Left forelimb (tissue), 1 donor: ENCODE data around the gene RFXANK.
"Not testable (repeated sequence)": the region's sequence is repeated elsewhere in the genome, so short reads cannot be mapped to it uniquely, and the experiment has no call there.

Experiments used
- DNase-seq: peaks from one replicate; pipeline ENCODE4 v3.0.0-alpha.2; 2018; ENCODE audit warnings: low spot score

Gene RFXANK

DNA sequence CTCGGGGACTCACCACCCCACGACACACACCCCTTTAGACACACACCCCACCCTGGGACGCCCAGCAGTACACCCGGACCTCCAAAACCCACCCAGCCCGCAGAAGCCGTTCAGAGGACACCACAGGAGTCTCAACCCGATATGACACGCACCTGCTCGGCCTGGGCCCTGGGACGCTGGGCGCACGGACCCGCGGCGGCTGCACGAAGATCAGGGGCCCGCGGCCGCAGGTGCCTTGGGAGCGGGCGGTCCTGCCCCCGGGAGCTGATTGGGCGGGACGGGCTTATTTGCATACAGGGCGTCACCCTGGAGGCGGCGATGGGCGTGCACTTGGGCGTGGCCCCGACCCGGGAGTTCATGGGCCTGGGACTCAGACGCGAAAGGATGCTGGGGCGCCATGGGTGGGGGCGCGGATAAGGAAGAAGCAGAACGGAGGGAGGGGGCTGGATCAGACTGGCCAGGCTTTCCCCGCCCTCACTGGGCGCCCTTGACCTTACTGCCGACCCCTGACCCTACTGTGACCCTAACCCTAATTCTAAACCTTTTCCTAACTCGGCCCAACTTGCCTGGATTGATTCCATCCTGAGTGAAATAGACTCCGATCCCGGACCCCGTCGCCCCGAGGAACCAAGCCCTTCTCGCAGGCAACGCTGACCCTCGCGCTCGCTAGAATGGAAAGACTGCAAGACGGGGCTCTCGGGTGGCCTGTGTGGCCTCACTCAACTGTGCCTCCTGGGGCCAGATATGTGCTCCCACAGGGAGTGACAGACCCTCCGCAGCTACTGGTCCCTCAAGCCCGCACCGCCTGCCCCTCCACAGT lies 21.8 kb upstream of the RFXANK start, which contains the start of gene MEF2B:
Gene MEF2B, minus strand, starts transcription at position 211 of the 820 bp plus-strand sequence. CDS start 19,528 bp downstream, outside the sequence.
- peak; percentile 80 for DNase-seq

DNA sequence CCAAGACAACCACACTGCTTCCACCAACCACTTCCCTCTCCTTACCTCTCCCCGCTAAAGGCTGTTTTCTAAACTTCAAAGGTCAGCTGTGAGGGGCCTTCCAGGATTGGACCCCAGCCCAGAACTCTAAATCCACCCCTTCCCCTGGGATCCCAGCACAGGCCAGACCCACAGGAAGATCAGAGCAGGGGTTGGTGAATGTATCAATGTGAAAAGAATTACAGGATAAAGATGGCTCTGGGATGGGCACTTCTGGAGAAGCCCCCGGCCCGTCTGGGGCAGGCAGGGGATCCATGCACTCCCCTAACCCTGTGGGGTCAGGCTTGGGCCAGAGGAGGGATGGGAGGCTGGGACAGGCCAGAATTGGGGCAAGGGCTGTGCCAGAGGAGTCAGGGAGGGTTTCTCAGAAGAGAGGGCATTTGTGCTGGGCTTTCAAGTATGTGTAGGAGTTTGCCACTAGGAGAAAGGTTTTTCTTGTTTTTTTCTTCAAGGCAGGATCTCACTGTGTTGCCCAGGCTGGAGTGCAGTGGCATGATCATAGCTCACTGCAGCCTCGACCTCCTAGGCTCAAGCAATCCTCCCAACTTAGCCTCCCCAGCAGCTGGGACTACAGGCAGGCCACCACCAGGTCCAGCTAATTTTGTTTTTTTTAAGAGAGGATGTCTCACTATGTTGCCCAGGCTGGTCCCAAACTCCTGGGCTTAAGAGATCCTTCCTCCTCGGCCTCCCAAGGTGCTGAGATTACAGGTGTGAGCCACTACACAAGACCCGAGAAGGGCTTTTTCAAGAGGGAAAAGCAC lies 21.0 kb upstream of the RFXANK start:
- no peak for DNase-seq

DNA sequence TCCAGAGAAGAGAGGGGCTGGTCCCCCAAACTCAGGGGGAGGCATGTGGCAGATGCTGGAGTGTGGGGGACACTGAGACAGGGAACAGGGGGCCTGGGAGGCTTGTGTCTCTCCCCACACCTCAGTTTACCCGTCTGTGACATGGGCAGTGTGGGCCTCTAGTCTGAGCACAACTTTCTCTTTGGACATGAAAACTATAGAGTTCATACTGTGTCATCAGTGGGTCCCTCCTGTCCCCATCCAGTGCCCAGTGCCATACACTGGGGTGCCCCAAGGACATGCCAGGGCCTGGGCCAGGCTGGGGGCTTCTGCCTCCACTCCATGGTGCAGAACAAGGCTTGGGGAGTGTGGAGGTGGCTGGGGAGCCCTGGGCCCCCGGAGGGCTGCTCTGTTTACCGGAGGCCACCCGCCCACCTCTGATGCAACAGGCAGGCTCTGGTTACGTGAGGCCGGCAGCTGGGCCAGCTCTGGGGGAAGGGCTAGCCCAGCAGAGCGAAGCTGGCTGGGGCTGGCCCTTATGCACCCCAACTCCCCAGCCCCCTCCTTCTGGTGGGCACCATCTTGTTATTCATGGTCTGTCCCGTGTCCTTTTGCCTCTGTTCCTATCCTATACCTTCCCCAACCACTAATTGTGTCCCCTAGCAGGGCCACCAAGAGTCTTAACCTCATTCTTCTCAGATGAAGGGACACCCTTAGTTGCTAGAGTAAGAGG lies 20.1 kb upstream of the RFXANK start:
- DNase-seq: no peak

DNA sequence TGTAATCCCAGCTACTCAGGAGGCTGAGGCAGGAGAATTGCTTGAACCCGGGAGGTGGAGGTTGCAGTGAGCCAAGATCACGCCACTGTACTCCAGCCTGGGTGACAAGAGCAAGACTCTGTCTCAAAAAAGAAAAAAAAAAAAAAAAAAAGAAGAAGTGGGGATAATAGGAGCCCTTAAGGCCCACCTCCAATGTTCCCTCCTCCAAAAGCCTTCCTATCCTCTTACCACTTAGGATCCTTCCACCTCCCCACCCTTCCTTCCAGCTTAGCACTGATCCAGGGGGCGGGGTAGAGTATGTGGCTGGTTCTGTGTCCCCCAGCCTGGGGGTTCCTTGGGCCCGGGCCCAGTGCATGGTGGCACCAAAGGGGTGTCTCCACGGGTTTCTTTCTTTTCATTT lies 18.8 kb upstream of the RFXANK start:
- not testable (repeated sequence) for DNase-seq

DNA sequence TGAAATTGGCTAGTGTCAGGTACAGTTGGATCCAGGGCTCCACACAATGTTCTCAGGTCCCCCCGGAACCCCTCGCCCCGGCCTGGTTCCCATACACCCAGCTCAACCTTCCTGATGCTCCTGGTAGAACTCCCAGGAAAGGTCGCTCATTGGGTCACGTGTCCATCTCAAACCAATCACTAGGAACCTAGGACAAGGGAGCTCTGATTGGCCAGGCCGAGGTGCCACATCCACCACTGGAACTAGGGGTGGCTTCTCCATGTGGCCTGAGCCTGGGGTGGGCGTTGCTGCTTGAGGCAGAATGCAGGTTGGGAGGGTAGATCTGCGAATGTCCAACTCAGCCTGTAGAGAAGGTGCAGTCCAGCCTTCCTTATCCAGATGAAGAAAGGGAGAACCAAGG lies 15.1 kb upstream of the RFXANK start:
- DNase-seq: no peak

DNA sequence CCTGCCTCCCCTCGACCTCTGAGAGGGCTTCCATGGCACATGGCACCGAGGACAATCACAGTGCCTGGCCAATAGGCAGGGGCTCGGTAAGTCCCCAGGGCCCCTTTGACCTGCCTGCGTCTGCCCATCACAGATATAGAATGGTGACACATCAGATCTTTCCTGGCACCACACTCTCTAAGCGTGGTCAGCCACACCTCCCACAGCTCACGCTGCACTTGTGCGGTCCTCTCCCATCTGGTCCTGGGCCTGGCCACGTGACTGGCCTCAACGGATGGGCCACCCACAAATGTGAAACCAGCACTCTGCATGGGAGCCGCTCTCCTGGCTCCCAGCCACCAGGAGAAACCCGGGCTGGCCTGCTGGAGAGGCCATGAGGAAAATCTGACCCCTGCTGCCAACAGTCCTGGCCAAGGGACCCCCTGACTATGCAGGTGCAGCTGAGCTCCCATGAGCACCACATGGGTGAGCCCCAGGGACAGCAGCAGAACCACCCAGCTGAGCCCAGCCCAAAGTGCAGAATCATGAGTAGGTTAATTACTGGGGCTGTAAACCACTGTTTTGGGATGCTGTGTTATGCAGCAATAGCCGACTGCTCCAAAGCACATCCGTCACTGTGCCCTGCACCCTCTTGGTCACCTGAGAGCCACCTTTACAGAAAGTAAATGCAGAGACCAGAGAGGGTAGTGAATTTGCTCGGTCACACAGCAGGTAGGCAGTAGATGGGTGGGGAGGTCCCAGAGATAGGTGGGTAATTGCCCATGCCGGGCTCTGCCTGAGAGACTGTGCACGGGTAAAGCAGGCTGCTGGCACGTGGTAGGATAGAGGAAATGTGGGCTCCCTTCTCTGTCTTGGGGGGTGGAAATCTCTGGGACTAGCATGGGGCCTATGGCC lies 12.3 kb upstream of the RFXANK start:
- DNase-seq: no peak

DNA sequence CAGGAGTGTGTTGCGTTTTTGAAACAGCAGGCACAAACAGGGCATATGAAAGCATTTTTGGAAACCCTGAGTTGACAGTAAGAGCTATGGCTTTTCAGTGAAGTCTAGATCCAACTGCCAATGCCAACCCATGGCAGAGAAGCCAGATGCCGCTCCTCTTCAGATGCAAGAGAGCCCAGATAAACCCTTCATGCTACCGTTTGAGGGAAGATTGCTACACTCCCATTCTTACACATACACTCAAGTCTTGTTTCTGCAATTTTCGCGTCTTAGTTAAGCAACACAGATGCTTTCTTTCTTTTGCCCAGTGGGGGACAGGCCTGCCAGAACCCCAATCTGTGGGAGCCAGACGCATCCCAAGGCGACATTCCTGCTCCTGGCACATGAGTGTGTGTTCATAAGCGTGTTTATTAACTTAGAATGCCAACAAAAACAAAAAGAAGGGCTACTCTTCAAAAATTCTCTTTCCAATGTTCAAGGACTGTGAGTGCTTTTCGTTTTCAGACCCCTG lies 10.5 kb upstream of the RFXANK start:
- DNase-seq: no peak

DNA sequence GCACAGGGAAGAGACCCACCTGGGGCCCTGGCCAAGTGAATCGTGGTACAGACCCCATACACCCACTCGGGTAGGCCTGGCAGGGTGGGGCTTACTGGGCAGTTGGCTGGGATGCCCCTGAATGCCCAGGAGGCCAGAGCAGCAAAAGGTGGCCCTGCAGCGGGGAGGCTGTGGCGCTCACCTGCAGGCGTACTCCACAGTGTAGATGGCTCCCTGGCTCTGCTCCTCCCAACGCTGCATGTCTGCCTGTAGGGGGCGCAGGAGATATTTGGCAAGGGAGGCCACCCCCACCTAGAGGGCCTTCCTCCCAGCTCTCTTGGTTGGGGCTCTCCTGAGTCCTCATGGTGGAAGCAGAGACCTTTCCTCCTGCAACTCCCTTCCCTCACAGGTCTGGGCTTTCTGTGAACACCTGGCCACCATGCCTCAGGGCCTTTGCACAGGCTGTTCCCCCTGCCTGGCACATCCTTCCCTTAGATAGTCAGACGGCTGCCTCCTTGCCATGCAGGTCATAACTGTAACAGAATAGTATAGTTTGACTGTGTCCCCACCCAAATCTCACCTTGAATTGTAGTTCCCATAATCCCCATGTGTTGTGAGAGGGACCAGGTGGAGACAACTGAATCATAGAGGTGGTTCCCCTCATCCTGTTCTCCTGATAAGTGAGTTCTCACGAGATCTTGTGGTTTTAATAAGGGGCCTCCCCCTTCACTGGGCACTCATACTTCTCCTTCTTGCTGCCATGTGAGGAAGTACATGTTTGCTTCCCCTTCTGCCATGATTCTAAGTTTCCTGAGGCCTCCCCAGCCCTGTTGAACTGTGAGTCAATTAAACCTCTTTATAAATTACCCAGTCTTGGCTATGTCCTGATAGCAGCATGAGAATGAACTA lies 6.0 kb upstream of the RFXANK start:
- DNase-seq: no peak

DNA sequence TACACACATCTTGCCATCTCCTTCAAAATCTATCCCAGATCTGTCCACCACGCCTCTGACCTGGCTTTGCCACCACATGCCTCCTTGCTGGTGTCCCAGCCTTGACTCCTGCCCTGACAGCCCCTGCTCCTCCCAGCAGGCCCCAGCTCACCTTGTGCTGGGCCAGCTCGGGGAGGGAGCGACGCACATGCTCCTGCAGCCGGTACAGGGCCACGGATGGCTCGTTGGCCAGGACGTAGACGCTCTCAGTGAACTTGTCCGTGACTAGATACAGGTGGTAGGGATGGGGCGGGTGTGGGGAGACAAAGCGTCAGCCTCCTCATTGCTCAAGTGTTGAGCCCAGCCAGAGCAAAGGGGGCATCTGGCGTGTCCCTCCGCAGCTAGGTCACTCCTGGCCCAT lies 5.3 kb upstream of the RFXANK start:
- no peak for DNase-seq

DNA sequence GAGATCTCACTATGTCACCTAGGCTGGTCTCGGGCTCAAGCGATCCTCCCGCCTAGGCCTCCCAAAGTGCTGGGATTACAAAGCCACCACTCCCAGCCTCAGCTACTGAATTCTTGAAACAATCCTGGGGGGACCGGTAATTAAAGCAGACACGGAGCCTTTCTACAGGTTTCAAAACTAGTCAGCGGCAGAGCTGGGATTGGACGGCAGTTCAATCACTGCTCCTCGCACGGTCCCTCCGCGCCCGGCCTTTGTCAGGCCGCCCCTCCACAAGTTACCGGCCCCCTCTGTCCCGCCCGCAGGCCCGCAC lies 335 bp upstream of the RFXANK start:
- no peak for DNase-seq

DNA sequence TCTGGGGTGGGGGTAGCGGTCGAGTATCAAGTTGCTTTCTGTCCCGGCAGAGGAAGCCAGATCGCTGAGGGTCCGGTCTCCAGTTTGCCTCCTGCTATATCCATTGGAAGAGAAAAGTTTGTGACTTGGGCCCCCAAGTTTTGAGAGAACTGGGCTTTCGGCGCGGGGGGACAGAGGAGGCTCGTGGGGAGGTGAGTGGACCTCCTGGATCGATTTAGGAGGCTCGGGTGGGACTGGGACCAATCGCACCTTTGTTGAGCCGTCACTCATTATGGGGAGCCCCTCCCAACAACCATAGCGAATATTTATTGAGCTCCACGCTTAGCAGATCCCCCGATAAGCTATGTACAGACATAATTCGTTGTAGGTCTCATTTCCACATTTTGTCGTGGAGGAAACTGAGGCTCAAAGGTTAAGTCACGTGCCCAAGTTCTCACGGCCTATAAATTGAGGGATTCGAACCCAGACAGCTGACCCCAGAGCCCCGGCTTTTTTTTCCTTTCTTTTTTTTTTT lies 909 bp downstream of the RFXANK start:
- DNase-seq: no peak

DNA sequence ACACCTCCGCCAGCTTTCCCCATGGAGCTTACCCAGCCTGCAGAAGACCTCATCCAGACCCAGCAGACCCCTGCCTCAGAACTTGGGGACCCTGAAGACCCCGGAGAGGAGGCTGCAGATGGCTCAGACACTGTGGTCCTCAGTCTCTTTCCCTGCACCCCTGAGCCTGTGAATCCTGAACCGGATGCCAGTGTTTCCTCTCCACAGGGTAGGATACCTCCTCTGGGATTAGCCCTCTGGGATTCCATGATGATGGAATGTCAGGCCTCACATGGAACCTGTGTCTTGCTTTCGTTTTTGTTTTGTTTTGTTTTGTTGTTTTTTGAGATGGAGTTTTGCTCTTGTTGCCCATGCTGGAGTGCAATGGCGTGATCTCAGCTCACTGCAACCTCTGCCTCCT lies 1.9 kb downstream of the RFXANK start:
- no peak for DNase-seq

DNA sequence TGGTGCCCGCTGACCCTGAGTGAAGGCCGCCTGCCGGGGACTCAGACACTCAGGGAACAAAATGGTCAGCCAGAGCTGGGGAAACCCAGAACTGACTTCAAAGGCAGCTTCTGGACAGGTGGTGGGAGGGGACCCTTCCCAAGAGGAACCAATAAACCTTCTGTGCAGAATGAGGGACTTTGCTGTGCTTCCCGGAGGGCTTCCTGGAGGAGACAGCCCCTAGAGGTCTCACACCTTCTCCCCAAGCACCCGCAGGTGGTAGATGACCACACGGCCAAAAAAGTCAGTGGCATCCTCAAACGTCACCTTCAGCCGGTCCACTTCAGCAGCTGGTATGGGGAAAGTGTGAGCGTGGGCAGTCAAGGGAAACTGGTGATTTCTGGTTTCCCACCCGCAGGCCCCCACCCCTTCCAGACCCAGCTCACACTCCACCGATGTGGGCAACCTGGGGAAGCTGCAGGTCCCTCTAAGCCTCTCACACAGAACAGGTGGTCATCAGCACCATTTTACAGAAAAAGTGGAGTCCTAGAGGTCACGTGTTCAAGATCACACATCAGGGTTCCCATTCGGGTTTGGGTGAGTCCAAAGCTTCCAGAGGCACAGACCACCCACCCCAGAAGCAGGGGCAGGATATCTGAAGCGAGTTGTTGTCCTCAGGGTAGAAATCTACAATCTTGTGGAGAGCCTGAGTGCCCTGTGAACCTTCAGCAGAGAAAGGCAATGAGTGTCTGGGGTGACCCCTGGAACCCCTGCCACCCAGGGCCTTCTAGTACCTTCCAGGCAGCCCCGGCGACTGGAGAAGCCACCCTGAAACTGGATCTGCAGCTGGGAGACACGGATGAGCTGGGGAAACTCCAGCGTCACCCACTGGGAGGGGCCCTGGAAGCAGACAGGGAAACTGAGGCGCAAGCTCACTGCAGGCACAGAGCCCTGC lies 9.9 kb downstream of the RFXANK start:
- no peak for DNase-seq

DNA sequence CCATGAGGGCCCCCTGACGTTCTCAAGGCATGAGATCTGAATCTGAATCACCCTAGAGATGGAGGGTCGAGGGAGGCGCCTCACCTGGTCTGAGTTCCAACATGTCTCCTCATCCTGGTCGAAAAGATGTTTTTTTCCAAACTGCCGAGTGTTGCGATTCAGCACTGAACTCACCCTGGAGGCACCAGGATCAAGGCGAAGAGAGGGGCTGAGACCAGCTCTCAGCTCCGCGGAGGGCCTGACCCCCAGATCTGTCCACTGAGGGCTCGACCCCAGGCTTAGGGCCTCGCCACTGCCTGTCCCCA lies 10.6 kb downstream of the RFXANK start:
- DNase-seq: no peak

DNA sequence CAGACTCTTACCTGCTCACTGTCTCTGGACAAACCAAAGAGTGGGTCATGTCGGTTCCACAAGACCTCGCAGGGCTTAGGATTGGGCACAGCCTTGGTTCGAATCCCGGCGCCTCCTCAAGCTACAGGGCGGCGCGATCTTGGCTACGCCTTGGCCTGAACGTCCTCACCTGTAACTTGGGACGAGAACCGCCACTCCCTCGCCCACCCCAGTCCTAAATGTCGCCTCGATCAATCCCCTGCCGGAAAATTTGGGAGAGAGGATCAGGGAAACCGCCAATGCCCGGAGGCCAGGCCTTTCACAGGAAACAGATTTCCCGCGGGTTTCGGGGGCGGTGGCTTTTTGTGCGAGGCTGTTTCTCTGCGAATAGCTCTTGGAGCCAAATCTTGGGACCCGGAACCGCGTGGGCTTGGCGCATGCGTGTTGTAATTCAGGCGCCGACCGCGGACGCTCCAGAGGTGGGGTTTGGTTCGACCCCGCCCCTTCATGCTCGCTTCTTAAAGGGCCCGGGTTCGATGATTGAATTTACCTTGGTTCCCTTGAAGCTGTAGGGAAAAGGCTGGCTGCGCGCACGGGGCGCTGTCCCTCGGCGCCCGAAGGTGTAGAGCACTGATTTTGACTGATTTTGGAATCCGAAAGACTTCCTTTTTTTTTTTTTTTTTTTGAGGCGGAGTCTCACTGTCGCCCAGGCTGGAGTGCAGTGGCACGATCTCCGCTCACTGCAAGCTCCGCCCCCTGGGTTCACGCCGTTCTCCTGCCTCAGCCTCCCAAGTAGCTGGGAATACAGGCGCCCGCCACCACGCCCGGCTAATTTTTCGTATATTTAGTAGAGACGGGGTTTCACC lies 11.2 kb downstream of the RFXANK start, which contains the start of gene NR2C2AP:
Gene NR2C2AP, minus strand, starts transcription at position 403 of the 845 bp plus-strand sequence. Its CDS starts 354 bp downstream, at position 49.
- DNase-seq: peak; percentile 93

DNA sequence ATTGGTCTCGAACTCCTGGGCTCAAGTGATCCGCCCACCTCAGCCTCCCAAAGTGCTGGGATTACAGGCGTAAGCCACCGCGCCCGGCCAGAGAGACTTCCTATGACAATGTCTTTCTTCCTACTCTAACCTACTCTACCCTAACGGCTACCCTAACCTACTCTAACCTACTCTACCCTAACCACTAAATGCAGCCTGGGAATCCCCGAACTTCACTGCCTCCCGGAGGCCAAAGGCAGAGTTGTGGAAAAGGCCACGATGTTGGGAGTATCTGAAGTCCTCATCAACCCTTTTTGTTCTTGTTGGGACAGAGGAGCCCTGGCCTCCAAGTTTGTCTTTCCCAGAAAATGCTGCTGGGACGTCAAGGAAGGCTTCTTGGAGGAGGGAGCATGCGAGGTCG lies 12.1 kb downstream of the RFXANK start:
- DNase-seq: no peak

DNA sequence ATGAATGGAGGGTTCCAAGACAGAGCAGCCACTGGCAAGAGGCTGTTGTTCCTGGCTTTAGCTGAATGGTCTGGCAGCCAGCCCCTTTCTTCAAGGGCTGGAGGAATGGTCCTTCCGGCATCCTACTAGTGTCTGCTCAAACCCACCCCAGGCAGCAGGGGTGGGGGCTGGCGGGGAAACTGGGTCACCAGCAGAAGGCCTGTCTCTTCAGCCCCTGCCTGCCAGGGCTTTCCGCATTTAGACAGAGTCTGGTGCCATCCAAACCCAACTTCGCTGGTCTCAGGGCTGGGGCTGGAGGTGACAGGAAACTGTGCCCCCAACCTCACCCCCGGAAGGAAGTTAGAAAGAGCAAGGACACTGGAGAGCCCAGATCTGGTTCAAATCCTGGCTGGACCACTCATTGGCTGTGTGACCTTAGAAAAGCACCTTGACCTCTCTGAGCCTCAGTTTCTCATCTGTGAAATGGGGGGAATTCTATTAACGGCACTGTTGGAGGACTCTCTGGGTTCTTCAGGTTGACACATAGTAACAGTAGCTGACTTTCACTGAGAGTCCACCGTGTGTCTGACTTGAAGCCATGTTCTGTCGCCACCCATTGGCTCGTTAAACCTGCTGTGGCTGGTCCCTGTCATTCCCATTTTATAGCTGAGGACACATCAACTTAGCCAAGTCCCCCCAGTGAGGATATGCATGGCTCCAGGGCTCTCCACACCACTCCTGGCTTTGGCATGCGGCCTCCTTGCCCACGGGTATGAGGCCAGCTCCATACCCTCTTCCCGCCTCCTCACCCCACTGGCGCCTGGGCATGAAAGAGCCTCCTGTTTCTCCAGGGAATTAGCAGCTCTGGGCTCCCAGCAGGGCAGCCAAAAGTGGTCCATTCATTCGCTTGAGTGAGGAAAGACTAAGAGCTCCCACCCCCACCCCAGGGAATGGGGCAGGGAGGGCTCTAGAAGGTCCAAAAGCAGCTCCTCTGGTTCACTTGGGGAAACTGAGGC lies 13.7 kb downstream of the RFXANK start:
- DNase-seq: no peak
